Amniotic epithelial cell (primary cell): ENCODE results near the gene FLNC.

ENCODE experiments used
- DNase-seq: peaks from one replicate; pipeline ENCODE4 v3.0.0-alpha.2; 2010; ENCODE audit warnings: low read depth

Gene FLNC

GRCh38 chr7:128843938-128844621 is 13.9 kb downstream of the FLNC start:
- DNase-seq = no peak

- no peak for DNase-seq
Measured at GRCh38 chr7:128844777-128845311, 14.6 kb downstream of the FLNC start.

GRCh38 chr7:128845475-128845874 is 15.3 kb downstream of the FLNC start:
- no peak for DNase-seq

GRCh38 chr7:128845987-128846386 is 15.8 kb downstream of the FLNC start:
- no peak for DNase-seq

- DNase-seq = no peak
Measured at GRCh38 chr7:128846781-128847444, 16.7 kb downstream of the FLNC start.

- DNase-seq = no peak
Measured at GRCh38 chr7:128847721-128848211, 17.6 kb downstream of the FLNC start.

- no peak for DNase-seq
Measured at GRCh38 chr7:128848289-128849155, 18.3 kb downstream of the FLNC start.

- no peak for DNase-seq
Measured at GRCh38 chr7:128849156-128849515, 18.9 kb downstream of the FLNC start.

- no peak for DNase-seq
Measured at GRCh38 chr7:128849804-128850490, 19.7 kb downstream of the FLNC start.

GRCh38 chr7:128852537-128853254 is 22.5 kb downstream of the FLNC start:
- no peak for DNase-seq

- DNase-seq = no peak
Measured at GRCh38 chr7:128853799-128854198, 23.6 kb downstream of the FLNC start.

- DNase-seq = no peak
Measured at GRCh38 chr7:128854396-128854795, 24.2 kb downstream of the FLNC start.

GRCh38 chr7:128855559-128855958 is 25.4 kb downstream of the FLNC start:
- no peak for DNase-seq

- no peak for DNase-seq
Measured at GRCh38 chr7:128856001-128856718, 26.0 kb downstream of the FLNC start.

GRCh38 chr7:128858380-128859231 is 28.4 kb downstream of the FLNC start:
- DNase-seq = no peak

- DNase-seq = no peak
Measured at GRCh38 chr7:128859232-128860157, 29.3 kb downstream of the FLNC start.

GRCh38 chr7:128860158-128861073 is 30.2 kb downstream of the FLNC start:
- DNase-seq = peak; percentile 33
